ENCODE results near the gene GLI2.

DNA sequence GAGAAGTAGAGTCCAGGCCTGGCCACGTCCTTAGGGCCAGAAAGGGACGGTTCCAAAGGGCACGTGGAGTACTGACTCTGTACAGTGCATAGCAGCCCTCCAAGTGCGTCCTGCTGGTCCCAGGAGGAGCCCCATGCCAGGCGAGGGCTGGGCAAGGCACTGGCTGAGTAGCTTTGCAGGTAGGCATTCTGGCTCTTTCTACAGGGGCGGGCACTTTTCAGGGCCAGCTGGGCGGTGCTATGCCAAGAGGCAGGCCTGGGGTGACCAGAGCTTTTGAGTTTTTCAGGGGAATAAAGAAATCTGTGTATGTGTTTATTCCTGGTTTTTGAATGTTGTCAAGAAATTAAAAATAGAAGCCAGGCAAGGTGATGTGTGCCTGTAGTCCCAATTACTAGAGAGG lies 15.4 kb upstream of the GLI2 start:
- no peak for TF ChIP-seq EZH2 (IDR thresholded peaks at IDR 0.05)
- TF ChIP-seq POLR2AphosphoS5 (IDR thresholded peaks at IDR 0.05; ENCODE audit: borderline replicate concordance, low read depth, low read length), result no peak
